ENCODE measurements around the gene MAN1C1.

GRCh38 chr1:25727635-25728286, 111.2 kb downstream of the MAN1C1 start:
- TF ChIP-seq POLR2AphosphoS5 (IDR thresholded peaks at IDR 0.05; ENCODE audit: low read depth, low read length): no peak
- no peak for TF ChIP-seq POLR2A (IDR thresholded peaks at IDR 0.05; ENCODE audit: low read depth, low read length)

Measured in GM12892 (cell line).